HEK293T (cell line): Measurements from ENCODE around the gene MRPL42.
"Not testable (repeated sequence)": the region's sequence is repeated elsewhere in the genome, so short reads cannot be mapped to it uniquely, and the experiment has no call there.

Source experiments
- ARNT ChIP-seq: fragments of 450-650 bp; IDR thresholded peaks from 2 replicates; pipeline ENCODE4 v1.6.1; 2017; ENCODE audit warnings: mild to moderate bottlenecking
- BHLHE40 ChIP-seq: fragments of 450-650 bp; IDR thresholded peaks from 2 replicates; pipeline ENCODE4 v1.6.1; 2016; ENCODE audit warnings: mild to moderate bottlenecking, moderate library complexity, borderline replicate concordance
- CTBP1 ChIP-seq: fragments of 450-650 bp; IDR thresholded peaks from 2 replicates; pipeline ENCODE4 v1.6.1; 2016; ENCODE audit warnings: borderline replicate concordance
- FOXA1 ChIP-seq: fragments of 450-650 bp; IDR thresholded peaks from 2 replicates; pipeline ENCODE4 v1.6.1; 2016; ENCODE audit warnings: mild to moderate bottlenecking
- FOXM1 ChIP-seq: fragments of 450-650 bp; IDR thresholded peaks from 2 replicates; pipeline ENCODE4 v1.6.1; 2017; ENCODE audit warnings: mild to moderate bottlenecking, borderline replicate concordance
- HDGF ChIP-seq: fragments of 450-650 bp; IDR thresholded peaks from 2 replicates; pipeline ENCODE4 v1.6.1; 2017; ENCODE audit warnings: antibody characterized with exemption, borderline replicate concordance
- NFRKB ChIP-seq: fragments of 450-650 bp; IDR thresholded peaks from 2 replicates; pipeline ENCODE4 v1.6.1; 2016; ENCODE audit warnings: mild to moderate bottlenecking, moderate library complexity
- SP1 ChIP-seq: fragments of 450-650 bp; IDR thresholded peaks from 2 replicates; pipeline ENCODE4 v1.6.1; 2017
- SUZ12 ChIP-seq: fragments of 450-650 bp; IDR thresholded peaks from 2 replicates; pipeline ENCODE4 v1.6.1; 2016; ENCODE audit warnings: mild to moderate bottlenecking
- TARDBP ChIP-seq: fragments of 450-650 bp; IDR thresholded peaks from 2 replicates; pipeline ENCODE4 v1.6.1; 2016
- ZNF384 ChIP-seq: fragments of 450-650 bp; IDR thresholded peaks from 2 replicates; pipeline ENCODE4 v1.6.1; 2016

DNA sequence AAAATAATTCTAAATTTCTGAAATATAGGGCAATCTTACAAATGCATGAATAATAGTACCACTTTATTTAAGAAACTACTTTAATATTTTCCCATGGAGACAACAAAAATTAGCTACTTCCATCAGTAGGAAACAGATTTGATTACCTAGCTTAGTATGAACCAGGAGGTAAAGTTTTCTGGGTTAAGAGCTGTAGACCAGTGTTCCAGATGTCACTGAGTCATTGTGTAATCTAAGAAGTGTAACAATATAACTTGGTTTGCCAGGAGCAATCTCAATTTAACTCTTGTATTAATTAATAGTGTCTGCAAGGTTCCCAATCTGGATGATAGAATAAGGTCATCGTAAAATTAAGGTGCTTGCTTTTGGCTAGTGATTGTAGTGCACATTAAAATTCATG is 31.5 kb downstream of the MRPL42 start:
- not testable (repeated sequence) for TF ChIP-seq TARDBP, FOXM1, SUZ12, FOXA1, HDGF, SP1, BHLHE40, ARNT, NFRKB, ZNF384, CTBP1
